ENCODE results near the gene ZNF565.

The ZNF565 gene

GRCh38 chr19:36257520-36257876 is 43.0 kb upstream of the ZNF565 start:
- H3F3A ChIP-seq (ENCODE audit: insufficient read depth, low read length), result no peaks in the 10 kb centered on the region
- H3K79me2 ChIP-seq (ENCODE audit: insufficient read depth, low read length), result no peaks in the 10 kb centered on the region
- H3K4me2 ChIP-seq (ENCODE audit: low read length), result no peak overlapping the region
- no peaks in the 10 kb centered on the region for H3K9me3 ChIP-seq (ENCODE audit: low read length)
- H3K4me3 ChIP-seq (ENCODE audit: low read depth, low read length, poor library complexity, severe bottlenecking), result no peak overlapping the region
- H3K9me2 ChIP-seq (ENCODE audit: low read depth, low read length), result no peaks in the 10 kb centered on the region
- no peaks in the 10 kb centered on the region for H3K4me1 ChIP-seq (ENCODE audit: insufficient read depth, low read length, severe bottlenecking)
- no peaks in the 10 kb centered on the region for H3K36me3 ChIP-seq (ENCODE audit: insufficient read depth, low read length)
- no peaks in the 10 kb centered on the region for H4K20me1 ChIP-seq (ENCODE audit: insufficient read depth, low read length)
- no peaks in the 10 kb centered on the region for H3K27me3 ChIP-seq (ENCODE audit: insufficient read depth, low read length)
- H3K9ac ChIP-seq (ENCODE audit: low read length), result no peak overlapping the region
- H2AFZ ChIP-seq (ENCODE audit: low read length), result no peak overlapping the region
- no peak overlapping the region for H3K27ac ChIP-seq (ENCODE audit: low read depth, low read length, poor library complexity, severe bottlenecking)
- TF ChIP-seq CTCF (IDR thresholded peaks at IDR 0.05; ENCODE audit: low read length) (no peak), EZH2 (IDR thresholded peaks at IDR 0.05; ENCODE audit: borderline replicate concordance, low read length) (no peak)

- H3F3A ChIP-seq (ENCODE audit: insufficient read depth, low read length), result no peaks in the 10 kb centered on the region
- no peaks in the 10 kb centered on the region for H3K9me3 ChIP-seq (ENCODE audit: low read length)
- H3K4me1 ChIP-seq (ENCODE audit: insufficient read depth, low read length, severe bottlenecking), result no peaks in the 10 kb centered on the region
- no peaks in the 10 kb centered on the region for H4K20me1 ChIP-seq (ENCODE audit: insufficient read depth, low read length)
- no peaks in the 10 kb centered on the region for H3K79me2 ChIP-seq (ENCODE audit: insufficient read depth, low read length)
- no peak overlapping the region for H2AFZ ChIP-seq (ENCODE audit: low read length)
- H3K36me3 ChIP-seq (ENCODE audit: insufficient read depth, low read length), result no peaks in the 10 kb centered on the region
- H3K9me2 ChIP-seq (ENCODE audit: low read depth, low read length), result no peaks in the 10 kb centered on the region
- H3K27ac ChIP-seq (ENCODE audit: low read depth, low read length, poor library complexity, severe bottlenecking), result no peak overlapping the region
- H3K4me2 ChIP-seq (ENCODE audit: low read length), result no peak overlapping the region
- no peak overlapping the region for H3K9ac ChIP-seq (ENCODE audit: low read length)
- H3K27me3 ChIP-seq (ENCODE audit: insufficient read depth, low read length), result no peaks in the 10 kb centered on the region
- TF ChIP-seq EZH2 (IDR thresholded peaks at IDR 0.05; ENCODE audit: borderline replicate concordance, low read length) (no peak), CTCF (IDR thresholded peaks at IDR 0.05; ENCODE audit: low read length) (no peak)
- no peak overlapping the region for H3K4me3 ChIP-seq (ENCODE audit: low read depth, low read length, poor library complexity, severe bottlenecking)
Observed at GRCh38 chr19:36256853-36257519, 42.5 kb upstream of the ZNF565 start.

GRCh38 chr19:36256064-36256463 is 41.6 kb upstream of the ZNF565 start:
- Histone ChIP-seq H3K27ac (ENCODE audit: low read depth, low read length, poor library complexity, severe bottlenecking) (no peak overlapping the region), H3K79me2 (ENCODE audit: insufficient read depth, low read length) (no peaks in the 10 kb centered on the region), H3K9me2 (ENCODE audit: low read depth, low read length) (no peaks in the 10 kb centered on the region), H3F3A (ENCODE audit: insufficient read depth, low read length) (no peaks in the 10 kb centered on the region), H2AFZ (ENCODE audit: low read length) (no peak overlapping the region), H3K4me3 (ENCODE audit: low read depth, low read length, poor library complexity, severe bottlenecking) (no peak overlapping the region), H3K36me3 (ENCODE audit: insufficient read depth, low read length) (no peaks in the 10 kb centered on the region), H3K27me3 (ENCODE audit: insufficient read depth, low read length) (no peaks in the 10 kb centered on the region), H4K20me1 (ENCODE audit: insufficient read depth, low read length) (no peaks in the 10 kb centered on the region), H3K9ac (ENCODE audit: low read length) (no peak overlapping the region), H3K9me3 (ENCODE audit: low read length) (no peaks in the 10 kb centered on the region), H3K4me1 (ENCODE audit: insufficient read depth, low read length, severe bottlenecking) (no peaks in the 10 kb centered on the region), H3K4me2 (ENCODE audit: low read length) (no peak overlapping the region)
- TF ChIP-seq EZH2 (IDR thresholded peaks at IDR 0.05; ENCODE audit: borderline replicate concordance, low read length) (no peak), CTCF (IDR thresholded peaks at IDR 0.05; ENCODE audit: low read length) (no peak)

Measured in OCI-LY1 (cell line).